ENCODE measurements around the gene CLCA1. TPM values are rescaled to one million over a fixed set of nuclear protein-coding genes. Genes with fewer than 3 reads are reported as not detected.

The CLCA1 gene
- total and polyA plus RNA-seq, 2 experiments from 2014 or later, result not detected

DNA sequence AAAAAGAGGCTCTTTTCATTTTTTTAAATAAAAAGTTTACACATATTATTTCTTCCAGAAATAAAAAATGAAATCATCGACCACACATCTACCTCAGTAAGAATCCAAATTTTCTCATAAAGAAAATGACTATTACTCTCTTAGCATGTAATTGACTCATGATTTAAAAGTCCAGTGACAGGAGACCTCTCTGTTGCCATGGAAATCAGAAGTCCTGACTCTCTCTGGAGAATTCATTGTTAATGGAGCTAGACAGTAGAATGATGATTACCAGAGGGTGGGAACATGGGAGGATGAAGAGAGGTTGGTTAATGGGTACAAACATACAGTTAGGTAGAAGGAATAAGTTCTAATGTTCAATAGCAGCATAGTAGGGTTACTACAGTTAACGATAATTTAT is 73.1 kb downstream of the CLCA1 start (continued):
- TF ChIP-seq, protein P1, sequence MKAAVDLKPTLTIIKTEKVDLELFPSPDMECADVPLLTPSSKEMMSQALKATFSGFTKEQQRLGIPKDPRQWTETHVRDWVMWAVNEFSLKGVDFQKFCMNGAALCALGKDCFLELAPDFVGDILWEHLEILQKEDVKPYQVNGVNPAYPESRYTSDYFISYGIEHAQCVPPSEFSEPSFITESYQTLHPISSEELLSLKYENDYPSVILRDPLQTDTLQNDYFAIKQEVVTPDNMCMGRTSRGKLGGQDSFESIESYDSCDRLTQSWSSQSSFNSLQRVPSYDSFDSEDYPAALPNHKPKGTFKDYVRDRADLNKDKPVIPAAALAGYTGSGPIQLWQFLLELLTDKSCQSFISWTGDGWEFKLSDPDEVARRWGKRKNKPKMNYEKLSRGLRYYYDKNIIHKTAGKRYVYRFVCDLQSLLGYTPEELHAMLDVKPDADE (IDR thresholded peaks at IDR 0.05), result no peak
- TF ChIP-seq CREB1 (CRISPR knock-in tag; IDR thresholded peaks at IDR 0.05; ENCODE audit: low read depth), result no peak
- TF ChIP-seq REST (IDR thresholded peaks at IDR 0.05; ENCODE audit: unreplicated experiment), result no peak
- TF ChIP-seq, protein P2, sequence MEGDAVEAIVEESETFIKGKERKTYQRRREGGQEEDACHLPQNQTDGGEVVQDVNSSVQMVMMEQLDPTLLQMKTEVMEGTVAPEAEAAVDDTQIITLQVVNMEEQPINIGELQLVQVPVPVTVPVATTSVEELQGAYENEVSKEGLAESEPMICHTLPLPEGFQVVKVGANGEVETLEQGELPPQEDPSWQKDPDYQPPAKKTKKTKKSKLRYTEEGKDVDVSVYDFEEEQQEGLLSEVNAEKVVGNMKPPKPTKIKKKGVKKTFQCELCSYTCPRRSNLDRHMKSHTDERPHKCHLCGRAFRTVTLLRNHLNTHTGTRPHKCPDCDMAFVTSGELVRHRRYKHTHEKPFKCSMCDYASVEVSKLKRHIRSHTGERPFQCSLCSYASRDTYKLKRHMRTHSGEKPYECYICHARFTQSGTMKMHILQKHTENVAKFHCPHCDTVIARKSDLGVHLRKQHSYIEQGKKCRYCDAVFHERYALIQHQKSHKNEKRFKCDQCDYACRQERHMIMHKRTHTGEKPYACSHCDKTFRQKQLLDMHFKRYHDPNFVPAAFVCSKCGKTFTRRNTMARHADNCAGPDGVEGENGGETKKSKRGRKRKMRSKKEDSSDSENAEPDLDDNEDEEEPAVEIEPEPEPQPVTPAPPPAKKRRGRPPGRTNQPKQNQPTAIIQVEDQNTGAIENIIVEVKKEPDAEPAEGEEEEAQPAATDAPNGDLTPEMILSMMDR (conservative IDR thresholded peaks at IDR 0.05; ENCODE audit: low read depth in 2 of 2), result no peak
- TF ChIP-seq STAT1 (IDR thresholded peaks at IDR 0.05; ENCODE audit: unreplicated experiment), result no peak
- no peak for TF ChIP-seq ZNF331 (CRISPR knock-in tag; IDR thresholded peaks at IDR 0.05; ENCODE audit: low read depth)
- TF ChIP-seq ZNF114 (CRISPR knock-in tag; IDR thresholded peaks at IDR 0.05), result no peak

GRCh38 chr1:86542631-86543030 is 73.9 kb downstream of the CLCA1 start:
- Histone ChIP-seq H3F3A (replicated peaks; ENCODE audit: low read depth) (no peaks in the 10 kb centered on the region), H3K4me2 (no peak overlapping the region), H3K27ac (ENCODE audit: low read depth) (no peak overlapping the region), H3K4me1 (ENCODE audit: insufficient read depth) (peaks cover 14% of the 10 kb centered on the region), H3K4me3 (no peak overlapping the region), H3K36me3 (ENCODE audit: insufficient read depth) (no peaks in the 10 kb centered on the region), H3K9me2 (ENCODE audit: insufficient read depth) (no peaks in the 10 kb centered on the region), H4K20me1 (replicated peaks; ENCODE audit: insufficient read depth) (no peaks in the 10 kb centered on the region), H3K27me3 (ENCODE audit: insufficient read depth) (no peaks in the 10 kb centered on the region), H3K79me2 (replicated peaks; ENCODE audit: insufficient read depth) (no peaks in the 10 kb centered on the region), H2AFZ (peak overlapping the region; percentile 19; the same call in 1 of the 2 replicates)
- ATAC-seq (no peak), DNase-seq (ENCODE audit: low spot score) (no peak)
- Mint-ChIP-seq H3K4me1 (peaks cover 8% of the 10 kb centered on the region), H3K4me3 (no peak overlapping the region), H3K9me3 (0 out of 3 replicates have a peak, but pooled peaks cover 3% of the 10 kb centered on the region), H3K27ac (no peak overlapping the region), H3K27me3 (ENCODE audit: insufficient read depth, low read depth, poor library complexity) (no peaks in the 10 kb centered on the region), H3K36me3 (ENCODE audit: low read depth) (no peaks in the 10 kb centered on the region)
- TF ChIP-seq STAT1 (IDR thresholded peaks at IDR 0.05; ENCODE audit: unreplicated experiment) (no peak), ZNF114 (CRISPR knock-in tag; IDR thresholded peaks at IDR 0.05) (no peak), CREB1 (CRISPR knock-in tag; IDR thresholded peaks at IDR 0.05; ENCODE audit: low read depth) (no peak), EZH2phosphoT487 (IDR thresholded peaks at IDR 0.05; ENCODE audit: unreplicated experiment) (no peak)
